Measurements from ENCODE around the gene GATA3.

- TF ChIP-seq CTCF (IDR thresholded peaks at IDR 0.05) (no peak), POLR2A (IDR thresholded peaks at IDR 0.05) (no peak)
Measured at GRCh38 chr10:8115618-8115980, 61.1 kb downstream of the GATA3 start.

All from lower leg skin (tissue), 3 donors.